Endothelial cell of umbilical vein (primary cell): Measurements from ENCODE around the gene CALML5. TPM values are rescaled to one million over a fixed set of nuclear protein-coding genes. Genes with fewer than 3 reads are reported as not detected.

Experiments used
- BruUV-seq: library from RNA; stranded (reverse); fragments of 400-500 nt; replicated peaks from 2 replicates; lab custom pipeline; 2021; lab: Mats Ljungman, UMichigan
- CTCF ChIA-PET: fragments of 300-600, 350-600 bp; sonication (Branson Sonifier 250); formaldehyde crosslinking; loops from one replicate; lab custom pipeline; 2021; ENCODE audit warnings: antibody characterized with exemption, inconsistent platforms; lab: Charles Lee
- POLR2A ChIA-PET: fragments of 300-600, 350-600 bp; sonication (Branson Sonifier 250); formaldehyde crosslinking; loops from one replicate; lab custom pipeline; 2021; ENCODE audit warnings: antibody characterized with exemption, inconsistent platforms; lab: Charles Lee
- DNase-seq: peaks from one replicate; pipeline ENCODE4 v3.0.0-alpha.2; 2011; ENCODE audit warnings: low read depth, low spot score
- FAIRE-seq: peaks from 2 replicates; lab custom pipeline; 2011; peaks lifted over from hg19 to GRCh38; lab: Jason Lieb, UNC
- H2AFZ ChIP-seq: 2 replicates; pipeline ENCODE4 v1.6.0; 2012; ENCODE audit warnings: low read depth, low read length, control low read depth, inconsistent platforms
- H3K27ac ChIP-seq: 2 replicates; pipeline ENCODE4 v1.5.1; 2011; ENCODE audit warnings: low read depth, mild to moderate bottlenecking, control low read depth, low read length, moderate library complexity; ENCODE audit not compliant: insufficient read depth
- H3K27me3 ChIP-seq, 2 experiments: 2 replicates each; pipeline versions ENCODE4 v1.6.0 to v1.6.1; 2011; ENCODE audit warnings: low read length in 2 of 2, mixed read lengths in 1 of 2; ENCODE audit not compliant: control insufficient read depth in 2 of 2, insufficient read depth in 2 of 2
- H3K36me3 ChIP-seq, 2 experiments: 2 replicates in 1 of 2; 3 replicates in 1 of 2; pipeline ENCODE4 v1.5.1; 2011; ENCODE audit warnings: low read length in 2 of 2, mild to moderate bottlenecking in 1 of 2, moderate library complexity in 1 of 2; ENCODE audit not compliant: control insufficient read depth in 2 of 2, insufficient read depth in 2 of 2; ENCODE audit errors: extremely low read depth in 1 of 2
- H3K4me1 ChIP-seq: 3 replicates; pipeline ENCODE4 v1.5.1; 2011; ENCODE audit warnings: mild to moderate bottlenecking, low read length; ENCODE audit not compliant: control insufficient read depth, insufficient read depth; ENCODE audit errors: extremely low read depth
- H3K4me2 ChIP-seq: 2 replicates; pipeline ENCODE4 v1.6.1; 2011; ENCODE audit warnings: low read length, control low read depth, mixed read lengths; ENCODE audit not compliant: insufficient read depth
- H3K4me3 ChIP-seq, 3 experiments: fragments of 200-600 bp in 1 of 3; sonication (generic), shearing (Covaris generic) in 1 of 3; replicated peaks in 1 of 3; 2 replicates each; pipeline ENCODE4 v1.5.1; 2011 to 2016; ENCODE audit warnings: control low read depth in 3 of 3, low read length in 3 of 3, mild to moderate bottlenecking in 2 of 3, inconsistent platforms in 1 of 3, low read depth in 1 of 3, moderate library complexity in 1 of 3; ENCODE audit not compliant: insufficient read depth in 1 of 3
- H3K79me2 ChIP-seq: 2 replicates; pipeline ENCODE4 v1.6.0; 2012; ENCODE audit warnings: low read length, inconsistent platforms; ENCODE audit not compliant: control insufficient read depth, insufficient read depth
- H3K9ac ChIP-seq: replicated peaks from 2 replicates; pipeline ENCODE3; 2011; ENCODE audit warnings: low read length, control low read depth; ENCODE audit not compliant: insufficient read depth; ENCODE audit errors: extremely low read depth
- H3K9me1 ChIP-seq: replicated peaks from 3 replicates; pipeline ENCODE4 v1.6.0; 2011; ENCODE audit warnings: mild to moderate bottlenecking, low read length; ENCODE audit not compliant: control insufficient read depth, insufficient read depth; ENCODE audit errors: extremely low read depth
- H3K9me3 ChIP-seq: replicated peaks from 2 replicates; pipeline ENCODE4 v1.5.1; 2012; ENCODE audit warnings: low read length, inconsistent platforms; ENCODE audit not compliant: control insufficient read depth, insufficient read depth
- H4K20me1 ChIP-seq: replicated peaks from 2 replicates; pipeline ENCODE3; 2011; ENCODE audit warnings: mild to moderate bottlenecking, low read length; ENCODE audit not compliant: control insufficient read depth, insufficient read depth; ENCODE audit errors: extremely low read depth
- EZH2 ChIP-seq: IDR thresholded peaks from 2 replicates; pipeline ENCODE4 v1.6.1; 2012; ENCODE audit warnings: borderline replicate concordance, low read depth, mild to moderate bottlenecking, moderate library complexity, low read length, inconsistent platforms; ENCODE audit not compliant: severe bottlenecking
- FOS ChIP-seq: IDR thresholded peaks from 2 replicates; pipeline ENCODE4 v1.6.1; 2011; ENCODE audit warnings: mild to moderate bottlenecking, low read length, moderate library complexity, borderline replicate concordance; ENCODE audit not compliant: insufficient read depth
- GATA2 ChIP-seq: IDR thresholded peaks from 2 replicates; pipeline ENCODE4 v1.7.0; 2011; ENCODE audit warnings: low read depth, mild to moderate bottlenecking, moderate library complexity, mixed read lengths, low read length; ENCODE audit not compliant: insufficient read length, insufficient read depth
- JUN ChIP-seq: IDR thresholded peaks from 2 replicates; pipeline ENCODE4 v1.6.1; 2011; ENCODE audit warnings: borderline replicate concordance, low read depth; ENCODE audit not compliant: insufficient read length, insufficient read depth
- MYC ChIP-seq: IDR thresholded peaks from one replicate; pipeline ENCODE4 v1.6.1; 2011; ENCODE audit warnings: mild to moderate bottlenecking, low read depth, low read length
- POLR2A ChIP-seq: IDR thresholded peaks from 2 replicates; pipeline ENCODE4 v1.6.1; 2012; ENCODE audit warnings: low read depth, mild to moderate bottlenecking, control low read depth, low read length
- dilution Hi-C: fragments of 300-500 bp; cut with MboI; formaldehyde crosslinking; loops from one replicate; pipeline ENCODE4 v1.15.0; 2019; ENCODE audit warnings: low sequenced_read_pairs; ENCODE audit not compliant: extremely low pct_ligation_motif_present
- intact Hi-C: fragments of 100-400 bp; cut with micrococcal nuclease; formaldehyde crosslinking; loops from one replicate; pipeline ENCODE4 v1.10.0; 2022
- polyA plus RNA-seq, 4 experiments: library from polyadenylated mRNA; depleted of rRNA in 3 of 4; stranded (reverse) in 3 of 4; unstranded in 1 of 4; fragments of >200 nt; gene quantifications; 2 replicates each; pipeline versions ENCODE4 v1.2.1 to v1.2.3, GENCODE V29; 2011 to 2012; ENCODE audit warnings: missing spikeins in 1 of 4
- total RNA-seq: library from RNA; stranded (reverse); gene quantifications from 2 replicates; pipeline ENCODE4 v1.2.3, GENCODE V29; 2021
- TF ChIP-seq, protein P1 (sequence below), 2 donors: IDR thresholded peaks; 1 replicate in 1 of 2; 2 replicates in 1 of 2; pipeline ENCODE4 v1.5.1; 2011; ENCODE audit warnings: low read length in 2 of 2, mild to moderate bottlenecking in 2 of 2, moderate library complexity in 2 of 2, control low read depth in 1 of 2, inconsistent platforms in 1 of 2, low read depth in 1 of 2; ENCODE audit not compliant: insufficient read depth in 1 of 2; ENCODE audit errors: extremely low read depth in 1 of 2

CALML5 gene
- total and polyA plus RNA-seq, 2 donors (not counting 3 experiments of a cell fraction or from before 2014, with no cell fraction given) = not detected

DNA sequence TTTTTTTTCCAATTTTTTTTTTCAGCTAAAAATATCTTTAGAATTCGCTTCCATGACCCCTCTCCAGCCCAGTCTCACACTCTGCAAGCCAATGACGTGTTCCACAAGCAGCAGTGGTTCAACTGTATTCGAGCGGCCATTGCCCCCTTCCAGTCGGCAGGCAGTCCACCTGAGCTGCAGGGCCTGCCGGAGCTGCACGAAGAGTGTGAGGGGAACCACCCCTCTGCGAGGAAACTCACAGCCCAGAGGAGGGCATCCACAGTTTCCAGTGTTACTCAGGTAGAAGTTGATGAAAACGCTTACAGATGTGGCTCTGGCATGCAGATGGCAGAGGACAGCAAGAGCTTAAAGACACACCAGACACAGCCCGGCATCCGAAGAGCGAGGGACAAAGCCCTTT lies 42.8 kb downstream of the CALML5 start:
- Histone ChIP-seq H3K9me1 (no peaks in the 10 kb centered on the region), H3K9ac (no peak overlapping the region), H3K79me2 (peaks cover 2% of the 10 kb centered on the region), H3K4me2 (no peak overlapping the region), H3K4me3 (no peak overlapping the region), H3K9me3 (no peaks in the 10 kb centered on the region), H3K36me3 (peaks cover 23 to 34% of the 10 kb centered on the region in 2 experiments), H4K20me1 (no peaks in the 10 kb centered on the region), H3K4me1 (no peaks in the 10 kb centered on the region), H3K27ac (no peak overlapping the region), H3K27me3 (no peaks in the 10 kb centered on the region), H2AFZ (no peak overlapping the region)
- intact Hi-C loops = no loop called here
- ChIA-PET CTCF (interaction anchor here (1.0 to 3.9 kb wide), 2 partner anchors 11 to 166 kb away, joined by 5 to 29 read pairs; no protein-coding TSS in a partner anchor), POLR2A (no interaction called here)
- BruUV-seq = no TSS peak
- dilution Hi-C loops = no loop called here
- TF ChIP-seq GATA2 (no peak), JUN (no peak)
- TF ChIP-seq, protein P1, sequence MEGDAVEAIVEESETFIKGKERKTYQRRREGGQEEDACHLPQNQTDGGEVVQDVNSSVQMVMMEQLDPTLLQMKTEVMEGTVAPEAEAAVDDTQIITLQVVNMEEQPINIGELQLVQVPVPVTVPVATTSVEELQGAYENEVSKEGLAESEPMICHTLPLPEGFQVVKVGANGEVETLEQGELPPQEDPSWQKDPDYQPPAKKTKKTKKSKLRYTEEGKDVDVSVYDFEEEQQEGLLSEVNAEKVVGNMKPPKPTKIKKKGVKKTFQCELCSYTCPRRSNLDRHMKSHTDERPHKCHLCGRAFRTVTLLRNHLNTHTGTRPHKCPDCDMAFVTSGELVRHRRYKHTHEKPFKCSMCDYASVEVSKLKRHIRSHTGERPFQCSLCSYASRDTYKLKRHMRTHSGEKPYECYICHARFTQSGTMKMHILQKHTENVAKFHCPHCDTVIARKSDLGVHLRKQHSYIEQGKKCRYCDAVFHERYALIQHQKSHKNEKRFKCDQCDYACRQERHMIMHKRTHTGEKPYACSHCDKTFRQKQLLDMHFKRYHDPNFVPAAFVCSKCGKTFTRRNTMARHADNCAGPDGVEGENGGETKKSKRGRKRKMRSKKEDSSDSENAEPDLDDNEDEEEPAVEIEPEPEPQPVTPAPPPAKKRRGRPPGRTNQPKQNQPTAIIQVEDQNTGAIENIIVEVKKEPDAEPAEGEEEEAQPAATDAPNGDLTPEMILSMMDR (IDR thresholded peaks at IDR 0.05; ENCODE audit: extremely low read depth in 1 of 2, insufficient read depth in 1 of 2, low read depth in 1 of 2, low read length in 2 of 2) = no peak
- no peak for DNase-seq
- FAIRE-seq = no peak

DNA sequence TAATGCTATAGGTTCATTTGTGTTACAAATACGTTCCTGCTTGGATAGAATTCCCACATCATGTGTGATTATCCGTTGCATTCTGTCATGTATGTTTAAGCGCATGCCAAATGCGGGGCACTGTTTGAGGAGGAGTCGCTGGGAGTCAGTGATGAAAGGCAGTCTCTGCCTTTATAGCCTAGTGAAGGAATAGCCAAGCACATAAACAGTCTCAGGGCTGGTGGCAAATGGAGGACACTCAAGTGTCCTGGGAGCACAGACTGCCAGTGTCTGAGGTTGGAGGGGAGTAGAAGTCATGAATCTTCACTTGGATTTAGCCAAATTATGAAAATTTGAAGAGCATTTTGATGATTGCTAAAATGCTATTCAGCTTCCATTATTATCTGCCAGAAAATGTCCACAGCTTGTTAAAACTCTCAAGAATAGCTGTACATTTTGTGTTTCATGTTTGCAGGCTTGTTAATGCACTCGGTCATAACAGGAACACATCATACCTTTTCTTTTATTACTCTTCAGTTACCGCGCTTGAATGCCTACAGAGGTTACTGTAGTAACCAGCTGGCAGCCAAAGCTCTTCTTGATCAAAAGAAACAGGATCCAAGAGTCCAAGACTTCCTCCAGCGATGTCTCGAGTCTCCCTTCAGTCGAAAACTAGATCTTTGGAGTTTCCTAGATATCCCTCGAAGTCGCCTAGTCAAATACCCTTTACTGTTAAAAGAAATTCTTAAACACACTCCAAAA lies 45.5 kb downstream of the CALML5 start:
- CTCF ChIA-PET = interaction anchor here (0.8 to 3.9 kb wide), 3 partner anchors 10 to 169 kb away, joined by 3 to 29 read pairs (median 3); no protein-coding TSS in a partner anchor
- Histone ChIP-seq H3K27ac (no peak overlapping the region), H3K9me3 (no peaks in the 10 kb centered on the region), H3K9ac (no peak overlapping the region), H3K79me2 (peaks cover 12% of the 10 kb centered on the region), H3K4me2 (no peak overlapping the region), H3K9me1 (no peaks in the 10 kb centered on the region), H3K4me1 (peaks cover 22% of the 10 kb centered on the region), H2AFZ (no peak overlapping the region), H3K4me3 (no peak overlapping the region), H4K20me1 (no peaks in the 10 kb centered on the region), H3K36me3 (peaks cover 23 to 34% of the 10 kb centered on the region in 2 experiments), H3K27me3 (no peaks in the 10 kb centered on the region)
- dilution Hi-C loops (no loop called here), intact Hi-C loops (no loop called here)
- TF ChIP-seq JUN (no peak), GATA2 (no peak), EZH2 (no peak), FOS (no peak), MYC (no peak), POLR2A (no peak)
- BruUV-seq = no TSS peak
- POLR2A ChIA-PET = no interaction called here
- no peak for DNase-seq
- FAIRE-seq = no peak
